BE2C (cell line): ENCODE results near the gene SGK1.

Source experiments
- DNase-seq: peaks from one replicate; pipeline ENCODE4 v3.0.0-alpha.2; 2020
- H3K27me3 ChIP-seq: fragments of 250-450 bp; sonication (Bioruptor Pico); 2 replicates; pipeline ENCODE4 v1.5.1; 2020; ENCODE audit warnings: mild to moderate bottlenecking
- H3K36me3 ChIP-seq: fragments of 250-450 bp; sonication (Bioruptor Pico); 2 replicates; pipeline ENCODE4 v1.5.1; 2020; ENCODE audit warnings: mild to moderate bottlenecking
- H3K4me1 ChIP-seq: fragments of 250-450 bp; sonication (Bioruptor Pico); 2 replicates; pipeline ENCODE4 v1.5.1; 2020
- H3K4me3 ChIP-seq: 2 replicates; pipeline ENCODE4 v1.5.1; 2011; ENCODE audit warnings: low read depth, low read length
- H3K9me3 ChIP-seq: fragments of 250-450 bp; sonication (Bioruptor Pico); 2 replicates; pipeline ENCODE4 v1.5.1; 2020
- CTCF ChIP-seq: IDR thresholded peaks from 2 replicates; pipeline ENCODE4 v1.5.1; 2012; ENCODE audit warnings: mild to moderate bottlenecking, low read depth, low read length

SGK1 gene

GRCh38 chr6:134272374-134272773, 45.5 kb downstream of the SGK1 start:
- no peaks in the 10 kb centered on the region for H3K27me3 ChIP-seq
- no peak for TF ChIP-seq CTCF
- no peaks in the 10 kb centered on the region for H3K36me3 ChIP-seq
- no peak for DNase-seq
- H3K4me1 ChIP-seq = no peaks in the 10 kb centered on the region
- no peaks in the 10 kb centered on the region for H3K9me3 ChIP-seq
- no peak overlapping the region for H3K4me3 ChIP-seq

GRCh38 chr6:134267917-134268361, 50.0 kb downstream of the SGK1 start:
- no peak for DNase-seq
- H3K4me3 ChIP-seq = no peak overlapping the region
- no peak for TF ChIP-seq CTCF

GRCh38 chr6:134266776-134267175, 51.1 kb downstream of the SGK1 start:
- Histone ChIP-seq H3K27me3 (no peaks in the 10 kb centered on the region), H3K36me3 (no peaks in the 10 kb centered on the region), H3K4me3 (no peak overlapping the region), H3K4me1 (no peaks in the 10 kb centered on the region), H3K9me3 (no peaks in the 10 kb centered on the region)
- TF ChIP-seq CTCF = no peak
- no peak for DNase-seq

More at GRCh38 chr6:134267917-134268361, 50.0 kb downstream of the SGK1 start:
- no peaks in the 10 kb centered on the region for H3K9me3 ChIP-seq
- H3K4me1 ChIP-seq = no peaks in the 10 kb centered on the region
- H3K36me3 ChIP-seq = no peaks in the 10 kb centered on the region
- no peaks in the 10 kb centered on the region for H3K27me3 ChIP-seq

GRCh38 chr6:134261766-134262165, 56.1 kb downstream of the SGK1 start:
- no peak for TF ChIP-seq CTCF
- Histone ChIP-seq H3K4me1 (no peaks in the 10 kb centered on the region), H3K27me3 (no peaks in the 10 kb centered on the region), H3K9me3 (no peaks in the 10 kb centered on the region), H3K4me3 (no peak overlapping the region), H3K36me3 (no peaks in the 10 kb centered on the region)
- DNase-seq = no peak

GRCh38 chr6:134258849-134259306, 59.0 kb downstream of the SGK1 start:
- TF ChIP-seq CTCF = no peak
- H3K36me3 ChIP-seq = no peaks in the 10 kb centered on the region
- no peak for DNase-seq
- H3K9me3 ChIP-seq = no peaks in the 10 kb centered on the region
- H3K27me3 ChIP-seq = no peaks in the 10 kb centered on the region
- no peak overlapping the region for H3K4me3 ChIP-seq
- no peaks in the 10 kb centered on the region for H3K4me1 ChIP-seq

GRCh38 chr6:134257516-134257915, 60.4 kb downstream of the SGK1 start:
- no peak for TF ChIP-seq CTCF
- H3K9me3 ChIP-seq = no peaks in the 10 kb centered on the region
- no peaks in the 10 kb centered on the region for H3K27me3 ChIP-seq
- H3K4me3 ChIP-seq = no peak overlapping the region
- H3K36me3 ChIP-seq = no peaks in the 10 kb centered on the region
- no peak for DNase-seq
- H3K4me1 ChIP-seq = no peaks in the 10 kb centered on the region
